Activated CD4-positive, alpha-beta T cell treated with anti-CD3 and anti-CD28 coated beads for 36 hours (primary cell): Measurements from ENCODE around the gene CADM2. TPM values are rescaled to one million over a fixed set of nuclear protein-coding genes. Genes with fewer than 3 reads are reported as not detected.
"Not testable (repeated sequence)": the region's sequence is repeated elsewhere in the genome, so short reads cannot be mapped to it uniquely, and the experiment has no call there.

Source experiments
- ATAC-seq: fragments of 200-7000 bp; cut with Tn5 transposase; one replicate; pipeline ENCODE4 v1.10.0; 2021; ENCODE audit warnings: mild to moderate bottlenecking, moderate library complexity
- CTCF ChIA-PET: fragments of 350-600 bp; sonication (Branson Sonifier 250); formaldehyde crosslinking; loops from one replicate; lab custom pipeline; 2021; ENCODE audit warnings: antibody characterized with exemption; lab: Charles Lee
- POLR2A ChIA-PET: fragments of 350-600 bp; sonication (Branson Sonifier 250); formaldehyde crosslinking; loops from one replicate; lab custom pipeline; 2021; ENCODE audit warnings: antibody characterized with exemption, inconsistent platforms; lab: Charles Lee
- DNase-seq: peaks from one replicate; pipeline ENCODE4 v3.0.0-alpha.2; 2020
- H3K27ac Mint-ChIP-seq: one replicate; pipeline ENCODE4 v1.8.0; 2021; ENCODE audit warnings: mixed read lengths
- H3K27me3 Mint-ChIP-seq: one replicate; pipeline ENCODE4 v1.8.0; 2021; ENCODE audit warnings: mixed read lengths
- H3K36me3 Mint-ChIP-seq: one replicate; pipeline ENCODE4 v1.8.0; 2021; ENCODE audit warnings: low read depth, mixed read lengths
- H3K4me1 Mint-ChIP-seq: one replicate; pipeline ENCODE4 v1.8.0; 2021; ENCODE audit warnings: mixed read lengths
- H3K4me3 Mint-ChIP-seq: one replicate; pipeline ENCODE4 v1.8.0; 2021; ENCODE audit warnings: mild to moderate bottlenecking, moderate library complexity, mixed read lengths
- H3K9me3 Mint-ChIP-seq: one replicate; pipeline ENCODE4 v1.8.0; 2021; ENCODE audit warnings: low read depth, mixed read lengths
- intact Hi-C, 2 experiments: fragments of 100-400 bp; cut with DNase I in 1 of 2; cut with micrococcal nuclease in 1 of 2; formaldehyde crosslinking; loops; one replicate each; pipeline versions ENCODE4 v1.14.2 to v1.15.1; 2022 to 2024; cut with DNase I, micrococcal nuclease
- total RNA-seq, 2 experiments: library from RNA; stranded (reverse); gene quantifications; one replicate each; pipeline ENCODE4 v1.2.3, GENCODE V29; 2021

CADM2 gene
- total RNA-seq, 2 experiments from 2014 or later = 0.05 to 0.14 TPM

DNA sequence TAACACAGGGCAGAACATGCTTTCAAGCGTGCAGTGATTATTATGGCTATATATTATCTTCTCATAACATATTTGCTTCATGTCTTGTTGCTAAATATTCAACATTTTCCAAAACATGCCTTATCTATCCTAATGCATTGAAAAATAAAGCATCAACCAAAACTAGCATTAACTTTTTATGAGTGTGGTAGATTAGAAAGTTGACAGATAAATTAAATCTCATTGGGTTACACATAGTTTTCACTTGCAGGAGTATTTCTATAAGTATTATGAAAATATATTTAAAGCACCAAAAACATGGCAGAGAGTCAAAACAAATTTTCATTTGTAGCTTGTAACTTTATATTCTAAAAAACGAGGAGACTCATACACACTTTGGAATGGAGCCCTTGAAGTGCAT, 141.5 kb downstream of the CADM2 start:
- ChIA-PET CTCF (no interaction called here), POLR2A (no interaction called here)
- Mint-ChIP-seq H3K36me3 (no peaks in the 10 kb centered on the region), H3K27ac (no peak overlapping the region), H3K9me3 (peaks cover 9% of the 10 kb centered on the region), H3K27me3 (no peaks in the 10 kb centered on the region), H3K4me1 (no peaks in the 10 kb centered on the region), H3K4me3 (no peak overlapping the region)
- DNase-seq (no peak), ATAC-seq (no peak)
- intact Hi-C loops = no loop called here

DNA sequence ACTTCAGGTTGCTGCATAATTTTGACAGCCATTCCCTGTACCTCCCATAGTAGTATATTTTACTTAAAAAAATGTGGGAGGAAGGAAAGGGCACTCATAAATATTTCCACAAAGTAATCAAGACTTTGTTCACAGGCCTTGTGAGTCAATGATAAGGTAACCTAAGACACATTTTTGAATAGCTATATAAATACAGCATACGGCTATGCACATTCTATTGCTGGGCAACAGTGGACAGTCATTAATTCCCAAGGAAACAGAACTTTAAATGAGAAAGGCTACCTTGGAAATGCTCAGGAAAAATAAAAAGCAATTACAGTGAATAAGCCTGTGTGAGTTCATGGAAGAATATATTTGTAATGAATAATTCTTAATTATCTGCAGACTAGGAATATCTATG, 144.0 kb downstream of the CADM2 start:
- DNase-seq (no peak), ATAC-seq (no peak)
- intact Hi-C loops = no loop called here
- Mint-ChIP-seq H3K27ac (no peak overlapping the region), H3K4me1 (no peaks in the 10 kb centered on the region), H3K36me3 (no peaks in the 10 kb centered on the region), H3K27me3 (no peaks in the 10 kb centered on the region), H3K4me3 (no peak overlapping the region), H3K9me3 (peaks cover 12% of the 10 kb centered on the region)
- POLR2A ChIA-PET = no interaction called here
- CTCF ChIA-PET = no interaction called here

DNA sequence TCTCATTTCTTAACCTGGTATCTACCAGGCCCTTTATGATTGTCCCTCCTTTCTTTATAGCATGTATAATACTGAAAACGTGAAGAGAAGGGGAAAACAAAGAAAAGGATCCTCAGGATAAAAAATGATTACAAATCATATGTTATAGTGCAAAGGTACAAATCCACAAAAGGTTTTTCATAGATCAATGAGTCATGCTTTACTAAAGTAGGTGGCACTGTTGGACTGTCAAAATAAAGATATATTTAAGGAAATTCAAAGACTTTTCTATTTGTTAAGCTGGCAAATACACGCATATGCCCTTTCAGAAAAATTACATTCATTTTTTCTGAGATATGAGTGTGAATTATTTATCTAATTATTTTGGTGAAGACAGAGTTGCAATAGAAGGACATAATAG, 151.6 kb downstream of the CADM2 start:
- ChIA-PET CTCF (interaction anchor here (0.6 kb wide), 1 partner anchor 1497 kb away, joined by 3 read pairs; no protein-coding TSS in a partner anchor), POLR2A (no interaction called here)
- no peaks in the 10 kb centered on the region for H3K36me3 Mint-ChIP-seq
- peaks cover 5% of the 10 kb centered on the region for H3K9me3 Mint-ChIP-seq
- intact Hi-C loops = no loop called here
- DNase-seq (no peak), ATAC-seq (no peak)
- H3K4me1 Mint-ChIP-seq = no peaks in the 10 kb centered on the region
- H3K4me3 Mint-ChIP-seq = no peak overlapping the region
- H3K27me3 Mint-ChIP-seq = no peaks in the 10 kb centered on the region
- no peak overlapping the region for H3K27ac Mint-ChIP-seq

DNA sequence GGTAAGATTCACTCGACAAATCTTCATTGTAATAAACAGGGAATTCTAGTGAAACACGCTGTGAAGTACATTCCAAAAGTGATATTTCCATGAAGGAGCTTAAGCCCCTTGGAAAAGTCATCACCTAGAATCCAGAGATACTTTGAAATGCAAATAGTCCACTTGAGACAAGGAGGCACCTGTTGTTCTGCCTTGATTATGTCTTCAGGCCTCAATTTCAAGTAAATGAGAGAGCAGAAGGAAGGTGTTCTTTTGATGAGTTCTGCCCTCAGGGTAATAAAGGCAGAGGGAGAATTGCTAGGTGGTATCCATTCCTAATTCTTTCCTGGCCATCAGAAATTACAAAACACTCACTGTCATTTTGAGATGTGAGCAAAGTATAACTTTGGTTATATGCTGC, 162.1 kb downstream of the CADM2 start:
- peaks cover 9% of the 10 kb centered on the region for H3K9me3 Mint-ChIP-seq
- no peaks in the 10 kb centered on the region for H3K4me1 Mint-ChIP-seq
- CTCF ChIA-PET = interaction anchor here (0.9 kb wide), 1 partner anchor 13 kb away, joined by 4 read pairs; no protein-coding TSS in a partner anchor
- H3K27ac Mint-ChIP-seq = no peak overlapping the region
- intact Hi-C loops = no loop called here
- H3K27me3 Mint-ChIP-seq = no peaks in the 10 kb centered on the region
- POLR2A ChIA-PET = no interaction called here
- DNase-seq = no peak
- H3K36me3 Mint-ChIP-seq = no peaks in the 10 kb centered on the region
- ATAC-seq = no peak
- no peak overlapping the region for H3K4me3 Mint-ChIP-seq

DNA sequence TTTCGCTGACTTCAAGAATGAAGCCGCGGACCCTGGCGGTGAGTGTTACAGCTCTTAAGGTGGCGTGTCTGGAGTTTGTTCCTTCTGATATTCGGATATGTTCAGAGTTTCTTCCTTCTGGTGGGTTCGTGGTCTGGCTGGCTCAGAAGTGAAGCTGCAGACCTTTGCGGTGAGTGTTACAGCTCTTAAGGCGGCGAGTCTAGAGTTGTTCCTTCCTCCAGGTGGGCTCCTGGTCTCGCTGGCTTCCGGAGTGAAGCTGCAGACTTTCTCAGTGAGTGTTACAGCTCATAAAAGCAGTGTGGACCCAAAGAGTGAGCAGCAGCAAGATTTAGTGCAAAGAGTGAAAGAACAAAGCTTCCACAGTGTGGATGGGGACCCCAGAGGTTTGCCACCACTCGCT, 174.1 kb downstream of the CADM2 start:
- H3K36me3 Mint-ChIP-seq, ATAC-seq, H3K9me3 Mint-ChIP-seq, H3K4me1 Mint-ChIP-seq, CTCF ChIA-PET, H3K27me3 Mint-ChIP-seq, H3K27ac Mint-ChIP-seq, intact Hi-C loops, H3K4me3 Mint-ChIP-seq, POLR2A ChIA-PET, DNase-seq: not testable (repeated sequence)

DNA sequence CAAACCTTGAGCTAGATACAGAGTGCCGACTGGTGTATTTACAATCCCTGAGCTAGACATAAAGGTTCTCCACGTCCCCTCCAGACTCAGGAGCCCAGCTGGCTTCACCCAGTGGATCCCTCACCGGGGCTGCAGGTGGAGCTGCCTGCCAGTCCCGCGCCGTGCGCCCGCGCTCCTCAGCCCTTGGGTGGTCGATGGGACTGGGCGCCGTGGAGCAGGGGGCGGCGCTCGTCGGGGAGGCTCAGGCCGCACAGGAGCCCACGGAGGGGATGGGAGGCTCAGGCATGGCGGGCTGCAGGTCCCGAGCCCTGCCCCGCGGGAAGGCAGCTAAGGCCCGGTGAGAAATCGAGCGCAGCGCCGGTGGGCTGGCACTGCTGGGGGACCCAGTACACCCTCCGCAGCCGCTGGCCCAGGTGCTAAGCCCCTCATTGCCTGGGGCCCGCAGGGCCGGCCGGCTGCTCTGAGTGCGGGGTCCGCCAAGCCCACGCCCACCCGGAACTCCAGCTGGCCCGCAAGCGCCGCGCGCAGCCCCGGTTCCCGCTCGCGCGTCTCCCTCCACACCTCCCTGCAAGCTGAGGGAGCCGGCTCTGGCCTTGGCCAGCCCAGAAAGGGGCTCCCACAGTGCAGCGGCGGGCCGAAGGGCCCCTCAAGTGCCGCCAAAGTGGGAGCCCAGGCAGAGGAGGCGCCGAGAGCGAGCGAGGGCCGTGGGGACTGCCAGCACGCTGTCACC, 175.1 kb downstream of the CADM2 start:
- H3K9me3 Mint-ChIP-seq, H3K27ac Mint-ChIP-seq, POLR2A ChIA-PET, H3K36me3 Mint-ChIP-seq, DNase-seq, intact Hi-C loops, ATAC-seq, H3K4me1 Mint-ChIP-seq, H3K27me3 Mint-ChIP-seq, H3K4me3 Mint-ChIP-seq: not testable (repeated sequence)
- CTCF ChIA-PET = interaction anchor here (0.7 kb wide), 1 partner anchor 13 kb away, joined by 4 read pairs; no protein-coding TSS in a partner anchor

DNA sequence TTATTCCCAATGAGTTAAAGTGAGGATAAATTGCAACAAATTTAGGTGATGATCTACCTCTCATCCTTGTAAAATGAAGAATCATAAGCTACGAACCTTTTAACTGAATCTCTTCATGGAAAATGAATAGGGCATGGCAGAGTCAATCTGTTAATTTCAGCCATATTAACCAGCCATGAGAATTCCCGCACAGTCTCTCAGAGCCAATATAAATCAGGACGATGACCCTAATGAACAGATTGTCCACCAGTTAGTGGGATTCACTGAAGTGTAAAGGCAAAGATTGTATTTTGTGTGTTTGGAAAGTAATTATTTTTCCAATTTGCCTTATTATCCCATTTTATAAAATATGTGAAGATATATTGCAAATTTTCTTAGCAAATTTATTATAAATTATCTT, 183.8 kb downstream of the CADM2 start:
- intact Hi-C loops = no loop called here
- ChIA-PET POLR2A (no interaction called here), CTCF (no interaction called here)
- Mint-ChIP-seq H3K9me3 (peaks cover 2% of the 10 kb centered on the region), H3K4me3 (no peak overlapping the region), H3K36me3 (no peaks in the 10 kb centered on the region), H3K4me1 (no peaks in the 10 kb centered on the region), H3K27me3 (no peaks in the 10 kb centered on the region), H3K27ac (no peak overlapping the region)
- ATAC-seq (no peak), DNase-seq (no peak)

DNA sequence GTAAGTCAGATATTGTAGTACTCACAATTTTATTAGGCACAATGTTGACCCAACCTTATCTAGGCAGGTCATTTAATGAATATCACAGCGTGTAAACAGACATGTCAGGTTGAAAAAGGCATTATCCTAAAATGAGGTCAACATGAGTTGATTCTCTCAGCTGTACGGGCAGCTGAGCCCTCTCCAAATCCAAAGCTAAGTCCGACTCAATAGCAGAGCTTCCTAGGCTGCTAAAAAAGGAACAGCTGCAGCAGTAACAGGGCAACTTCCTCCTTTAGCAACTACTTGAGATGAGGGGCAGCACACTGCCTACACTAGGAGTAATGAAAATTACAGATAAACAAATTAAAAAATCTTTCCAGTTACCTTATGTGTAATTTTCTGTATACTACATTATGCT, 189.2 kb downstream of the CADM2 start:
- no peak for DNase-seq
- Mint-ChIP-seq H3K4me1 (no peaks in the 10 kb centered on the region), H3K27me3 (no peaks in the 10 kb centered on the region), H3K27ac (no peak overlapping the region), H3K4me3 (no peak overlapping the region), H3K36me3 (peaks cover 1% of the 10 kb centered on the region), H3K9me3 (peaks cover 2% of the 10 kb centered on the region)
- CTCF ChIA-PET = no interaction called here
- intact Hi-C loops = no loop called here
- POLR2A ChIA-PET = no interaction called here
- ATAC-seq = no peak

DNA sequence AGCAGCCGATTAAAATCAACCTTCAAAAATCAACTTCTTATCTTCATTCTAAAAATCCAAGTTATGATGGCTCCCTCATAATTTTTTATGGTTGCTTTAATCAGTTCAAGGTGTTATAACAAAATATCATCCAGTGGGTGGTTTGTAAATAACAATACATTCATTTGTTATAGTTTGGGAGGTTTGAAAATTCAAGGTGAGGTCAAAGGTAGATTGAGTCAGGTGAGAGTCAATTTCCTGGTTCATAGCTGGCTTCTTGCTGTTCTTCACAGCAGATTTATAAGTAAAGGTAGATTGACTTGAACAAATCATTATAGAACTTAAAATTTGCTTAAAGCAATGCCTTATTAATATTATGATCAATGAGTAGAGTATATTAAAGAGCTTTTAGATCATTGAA, 192.8 kb downstream of the CADM2 start:
- no peak overlapping the region for H3K4me3 Mint-ChIP-seq
- H3K9me3 Mint-ChIP-seq = peaks cover 2% of the 10 kb centered on the region
- ATAC-seq (no peak), DNase-seq (no peak)
- H3K27me3 Mint-ChIP-seq = no peaks in the 10 kb centered on the region
- H3K4me1 Mint-ChIP-seq = no peaks in the 10 kb centered on the region
- ChIA-PET POLR2A (no interaction called here), CTCF (no interaction called here)
- intact Hi-C loops = no loop called here
- H3K36me3 Mint-ChIP-seq = peaks cover 1% of the 10 kb centered on the region
- no peak overlapping the region for H3K27ac Mint-ChIP-seq

DNA sequence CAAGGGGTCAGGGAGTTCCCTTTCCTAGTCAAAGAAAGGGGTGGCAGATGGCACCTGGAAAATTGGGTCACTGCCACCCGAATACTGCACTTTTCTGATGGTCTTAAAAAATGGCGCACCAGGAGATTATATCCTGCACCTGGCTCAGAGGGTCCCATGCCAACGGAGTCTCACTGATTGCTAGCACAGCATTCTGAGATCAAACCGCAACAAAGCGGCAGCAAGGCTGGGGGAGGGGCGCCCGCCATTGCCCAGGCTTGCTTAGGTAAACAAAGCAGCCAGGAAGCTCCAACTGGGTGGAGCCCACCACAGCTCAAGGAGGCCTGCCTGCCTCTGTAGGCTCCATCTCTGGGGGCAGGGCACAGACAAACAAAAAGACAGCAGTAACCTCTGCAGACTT, 194.5 kb downstream of the CADM2 start:
- POLR2A ChIA-PET, H3K27me3 Mint-ChIP-seq: not testable (repeated sequence)

DNA sequence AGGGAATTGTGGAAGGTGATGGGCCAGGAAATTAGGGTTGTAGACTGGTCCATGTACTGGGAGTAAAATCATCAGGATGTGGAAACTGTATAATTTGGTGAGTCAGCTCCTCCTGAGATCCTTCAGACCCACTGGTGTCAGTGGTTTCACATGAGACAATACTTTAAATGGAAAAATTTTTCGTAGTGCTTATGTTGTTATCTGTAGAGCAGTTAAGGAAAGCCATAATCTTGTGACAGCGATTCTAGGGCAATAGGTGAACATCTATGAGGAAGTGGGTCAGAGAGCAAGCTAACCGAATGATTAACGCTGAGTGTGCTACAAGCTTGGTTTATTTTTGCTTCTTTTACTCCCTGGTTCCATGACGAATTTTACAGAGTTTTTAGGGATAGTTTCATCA, 200.6 kb downstream of the CADM2 start:
- H3K27me3 Mint-ChIP-seq = no peaks in the 10 kb centered on the region
- DNase-seq = no peak
- intact Hi-C loops = no loop called here
- H3K9me3 Mint-ChIP-seq = no peaks in the 10 kb centered on the region
- H3K4me1 Mint-ChIP-seq = no peaks in the 10 kb centered on the region
- H3K27ac Mint-ChIP-seq = no peak overlapping the region
- ChIA-PET POLR2A (no interaction called here), CTCF (no interaction called here)
- H3K4me3 Mint-ChIP-seq = no peak overlapping the region
- no peaks in the 10 kb centered on the region for H3K36me3 Mint-ChIP-seq
- no peak for ATAC-seq

More for the DNA sequence above, 194.5 kb downstream of the CADM2 start:
- H3K9me3 Mint-ChIP-seq, H3K36me3 Mint-ChIP-seq, H3K27ac Mint-ChIP-seq, intact Hi-C loops, ATAC-seq, CTCF ChIA-PET, H3K4me3 Mint-ChIP-seq, DNase-seq, H3K4me1 Mint-ChIP-seq: not testable (repeated sequence)

DNA sequence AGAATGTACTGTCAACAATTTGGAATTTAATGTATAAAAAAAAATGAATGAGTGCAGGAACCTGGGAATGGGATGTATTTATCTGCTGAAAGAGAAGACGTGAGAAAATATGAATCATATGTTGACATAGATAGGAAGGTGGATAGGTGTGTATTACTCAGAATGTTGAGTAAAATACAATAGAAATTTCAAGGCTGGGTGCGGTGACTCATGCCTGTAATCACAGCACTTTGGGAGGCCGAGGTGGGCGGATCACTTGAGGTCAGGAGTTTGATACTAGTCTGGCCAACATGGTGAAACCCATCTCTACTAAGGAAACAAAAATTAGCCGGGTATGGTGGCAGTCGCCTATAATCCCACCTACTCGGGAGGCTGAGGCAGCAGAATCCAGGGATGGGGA, 202.8 kb downstream of the CADM2 start:
- Mint-ChIP-seq H3K4me3 (no peak overlapping the region), H3K36me3 (no peaks in the 10 kb centered on the region), H3K9me3 (no peaks in the 10 kb centered on the region), H3K4me1 (no peaks in the 10 kb centered on the region), H3K27me3 (no peaks in the 10 kb centered on the region), H3K27ac (no peak overlapping the region)
- ChIA-PET POLR2A (no interaction called here), CTCF (no interaction called here)
- ATAC-seq (no peak), DNase-seq (peak; percentile 6)
- intact Hi-C loops = no loop called here
